ACC112 (cell line): ENCODE data around the gene EGR2.

Experiments
- H2AFZ ChIP-seq: fragments of 200-600 bp; sonication (generic); one replicate; pipeline ENCODE4 v1.6.0; 2017; ENCODE audit warnings: antibody characterized with exemption, low read length; ENCODE audit not compliant: unreplicated experiment
- H3K27ac ChIP-seq: fragments of 200-600 bp; sonication (generic); 2 replicates; pipeline ENCODE4 v1.5.1; 2014; ENCODE audit warnings: low read depth, mild to moderate bottlenecking, antibody characterized with exemption, low read length, moderate library complexity
- H3K27me3 ChIP-seq: fragments of 200-600 bp; sonication (generic); 2 replicates; pipeline ENCODE4 v1.6.1; 2014; ENCODE audit warnings: mild to moderate bottlenecking, antibody characterized with exemption, low read length, moderate library complexity, mixed read lengths; ENCODE audit not compliant: insufficient read depth
- H3K36me3 ChIP-seq: fragments of 200-600 bp; sonication (generic); 2 replicates; pipeline ENCODE4 v1.6.1; 2016; ENCODE audit warnings: mild to moderate bottlenecking, antibody characterized with exemption, low read length, moderate library complexity, mixed read lengths; ENCODE audit not compliant: insufficient read depth
- H3K4me1 ChIP-seq: fragments of 200-600 bp; sonication (generic); one replicate; pipeline ENCODE4 v1.6.1; 2016; ENCODE audit warnings: low read length, mixed read lengths; ENCODE audit not compliant: insufficient read depth, unreplicated experiment, control insufficient read depth
- H3K4me3 ChIP-seq: fragments of 200-600 bp; sonication (generic); 2 replicates; pipeline ENCODE4 v1.5.1; 2014; ENCODE audit warnings: mild to moderate bottlenecking, low read depth, low read length
- H3K79me2 ChIP-seq: fragments of 200-600 bp; sonication (generic); one replicate; pipeline ENCODE4 v1.6.0; 2016; ENCODE audit warnings: low read length; ENCODE audit not compliant: control insufficient read depth, unreplicated experiment, insufficient read depth

EGR2 gene

GRCh38 chr10:62844280-62845011 is 28.3 kb upstream of the EGR2 start:
- H2AFZ ChIP-seq: no peak overlapping the region
- H3K27ac ChIP-seq: no peak overlapping the region
- no peaks in the 10 kb centered on the region for H3K79me2 ChIP-seq
- H3K4me3 ChIP-seq: no peak overlapping the region
- H3K36me3 ChIP-seq: no peaks in the 10 kb centered on the region
- no peaks in the 10 kb centered on the region for H3K4me1 ChIP-seq
- H3K27me3 ChIP-seq: peaks cover 60% of the 10 kb centered on the region

- H3K4me1 ChIP-seq: no peaks in the 10 kb centered on the region
- no peak overlapping the region for H3K4me3 ChIP-seq
- no peak overlapping the region for H3K27ac ChIP-seq
- no peaks in the 10 kb centered on the region for H3K79me2 ChIP-seq
- peaks cover 60% of the 10 kb centered on the region for H3K27me3 ChIP-seq
- H2AFZ ChIP-seq: no peak overlapping the region
- H3K36me3 ChIP-seq: no peaks in the 10 kb centered on the region
Observed at GRCh38 chr10:62843600-62843999, 27.4 kb upstream of the EGR2 start.

- no peak overlapping the region for H3K4me3 ChIP-seq
- no peak overlapping the region for H2AFZ ChIP-seq
- H3K27ac ChIP-seq: no peak overlapping the region
- peaks cover 60% of the 10 kb centered on the region for H3K27me3 ChIP-seq
- H3K4me1 ChIP-seq: no peaks in the 10 kb centered on the region
- no peaks in the 10 kb centered on the region for H3K79me2 ChIP-seq
- H3K36me3 ChIP-seq: no peaks in the 10 kb centered on the region
Observed at GRCh38 chr10:62842983-62843382, 26.8 kb upstream of the EGR2 start.

- Histone ChIP-seq H3K27me3 (peaks cover 35% of the 10 kb centered on the region), H3K79me2 (no peaks in the 10 kb centered on the region), H2AFZ (no peak overlapping the region), H3K4me3 (no peak overlapping the region), H3K36me3 (no peaks in the 10 kb centered on the region), H3K27ac (no peak overlapping the region), H3K4me1 (no peaks in the 10 kb centered on the region)
Observed at GRCh38 chr10:62839590-62839989, 23.4 kb upstream of the EGR2 start.

- no peak overlapping the region for H2AFZ ChIP-seq
Observed at GRCh38 chr10:62831346-62831745, 15.2 kb upstream of the EGR2 start.

DNA sequence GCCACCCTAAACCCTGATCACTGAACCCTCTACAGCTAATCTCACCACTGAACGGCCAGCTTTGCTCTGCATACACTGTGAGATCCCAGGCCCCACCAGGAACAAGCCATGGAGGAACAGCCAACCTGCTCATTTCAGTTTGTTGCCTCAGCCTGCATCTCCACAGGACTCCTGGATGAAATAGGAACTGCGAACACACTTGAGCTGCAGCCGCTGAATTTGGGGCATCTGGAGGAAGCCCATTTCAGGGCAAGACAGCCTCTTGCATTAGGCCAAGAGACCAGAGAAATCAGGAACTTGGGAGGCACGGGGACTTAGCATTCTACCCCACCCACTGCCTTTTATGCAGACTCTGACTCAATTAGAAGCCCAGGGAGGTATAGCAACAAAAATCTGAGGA is 14.5 kb upstream of the EGR2 start:
- Histone ChIP-seq H3K36me3 (no peaks in the 10 kb centered on the region), H3K79me2 (no peaks in the 10 kb centered on the region), H3K27ac (no peak overlapping the region), H3K27me3 (no peaks in the 10 kb centered on the region), H3K4me1 (peaks cover 3% of the 10 kb centered on the region), H3K4me3 (no peak overlapping the region), H2AFZ (no peak overlapping the region)

More at GRCh38 chr10:62831346-62831745, 15.2 kb upstream of the EGR2 start:
- no peaks in the 10 kb centered on the region for H3K36me3 ChIP-seq
- no peak overlapping the region for H3K4me3 ChIP-seq
- H3K4me1 ChIP-seq: peaks cover 3% of the 10 kb centered on the region
- H3K27ac ChIP-seq: no peak overlapping the region
- H3K27me3 ChIP-seq: no peaks in the 10 kb centered on the region
- no peaks in the 10 kb centered on the region for H3K79me2 ChIP-seq

DNA sequence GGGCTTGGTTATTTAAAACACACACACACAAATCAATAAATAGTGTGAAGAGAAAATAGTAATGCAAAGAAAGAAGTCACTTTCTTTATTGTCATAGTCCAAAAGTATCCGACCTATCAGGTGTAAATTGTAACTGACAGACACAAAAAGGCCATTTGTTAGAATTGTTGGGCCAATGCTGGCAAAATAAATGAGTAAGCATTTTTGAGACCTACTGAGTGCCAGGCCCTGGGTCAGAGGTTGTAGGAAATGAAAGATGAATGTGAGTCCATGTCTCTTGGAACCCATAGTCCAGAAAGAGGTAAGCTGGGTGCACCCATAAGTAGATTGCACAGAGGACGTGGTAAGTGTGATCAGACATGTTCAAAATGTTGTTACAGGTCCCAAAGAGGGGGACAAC is 13.5 kb upstream of the EGR2 start:
- Histone ChIP-seq H3K27ac (no peak overlapping the region), H3K4me1 (peaks cover 3% of the 10 kb centered on the region), H3K4me3 (no peak overlapping the region), H3K27me3 (no peaks in the 10 kb centered on the region), H2AFZ (no peak overlapping the region), H3K36me3 (no peaks in the 10 kb centered on the region), H3K79me2 (no peaks in the 10 kb centered on the region)

GRCh38 chr10:62826273-62826672 is 10.1 kb upstream of the EGR2 start:
- H3K36me3 ChIP-seq: no peaks in the 10 kb centered on the region
- H3K79me2 ChIP-seq: no peaks in the 10 kb centered on the region
- no peak overlapping the region for H3K27ac ChIP-seq
- 0 out of 2 replicates have a peak, but pooled peaks cover 3% of the 10 kb centered on the region for H3K27me3 ChIP-seq
- no peaks in the 10 kb centered on the region for H3K4me1 ChIP-seq
- no peak overlapping the region for H2AFZ ChIP-seq
- H3K4me3 ChIP-seq: no peak overlapping the region

GRCh38 chr10:62820586-62820985 is 4.4 kb upstream of the EGR2 start:
- Histone ChIP-seq H3K79me2 (no peaks in the 10 kb centered on the region), H3K27ac (no peak overlapping the region), H3K4me3 (no peak overlapping the region), H2AFZ (no peak overlapping the region), H3K4me1 (peaks cover 4% of the 10 kb centered on the region), H3K27me3 (peaks cover 32% of the 10 kb centered on the region), H3K36me3 (no peaks in the 10 kb centered on the region)

GRCh38 chr10:62819141-62819920 is 3.2 kb upstream of the EGR2 start:
- peaks cover 45% of the 10 kb centered on the region for H3K27me3 ChIP-seq
- peak overlapping the region; percentile 81 for H3K4me3 ChIP-seq
- no peak overlapping the region for H3K27ac ChIP-seq
- peaks cover 5% of the 10 kb centered on the region for H3K4me1 ChIP-seq
- H3K36me3 ChIP-seq: no peaks in the 10 kb centered on the region
- H2AFZ ChIP-seq: no peak overlapping the region
- no peaks in the 10 kb centered on the region for H3K79me2 ChIP-seq
